NB4 (cell line): ENCODE measurements around the gene MYL4.
"Not testable (repeated sequence)": the region's sequence is repeated elsewhere in the genome, so short reads cannot be mapped to it uniquely, and the experiment has no call there.

ENCODE experiments used
- DNase-seq: peaks from one replicate; pipeline ENCODE4 v3.0.0; 2010; ENCODE audit warnings: low read depth
- H3K4me3 ChIP-seq: one replicate; pipeline ENCODE4 v1.5.1; 2011; ENCODE audit warnings: mild to moderate bottlenecking, low read depth, low read length, moderate library complexity
- CTCF ChIP-seq: IDR thresholded peaks from one replicate; pipeline ENCODE4 v1.5.1; 2012; ENCODE audit warnings: low read depth, low read length
- MAX ChIP-seq: IDR thresholded peaks from 2 replicates; pipeline ENCODE4 v1.6.1; 2011; ENCODE audit warnings: low read depth, low read length
- MYC ChIP-seq: IDR thresholded peaks from 2 replicates; pipeline ENCODE4 v1.6.1; 2011; ENCODE audit warnings: low read depth, low read length
- POLR2A ChIP-seq: IDR thresholded peaks from 2 replicates; pipeline ENCODE4 v1.6.1; 2011; ENCODE audit warnings: mild to moderate bottlenecking; ENCODE audit not compliant: insufficient read length; ENCODE audit errors: extremely low read depth

The MYL4 gene

DNA sequence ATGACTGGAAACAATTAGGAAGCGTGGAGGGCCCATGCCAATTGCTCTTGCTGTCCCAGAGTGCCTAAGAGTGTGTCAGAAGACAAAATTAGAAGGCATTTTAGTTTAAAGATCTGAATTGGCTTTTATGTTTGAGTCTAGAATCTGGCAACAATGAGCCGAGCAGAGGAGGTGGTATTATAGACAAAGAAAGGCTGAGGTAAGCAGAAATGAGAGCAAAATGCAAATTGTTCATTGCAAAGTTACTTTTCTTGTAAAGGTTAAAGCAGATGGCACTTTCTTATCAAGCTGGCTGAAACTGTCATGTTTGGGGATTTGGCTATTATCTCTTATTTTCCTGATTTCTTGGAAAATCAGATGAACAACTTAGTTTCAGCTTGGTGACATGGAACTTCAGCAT is 3.3 kb downstream of the MYL4 start:
- no peak for DNase-seq
- H3K4me3 ChIP-seq, result no peak overlapping the region
- TF ChIP-seq CTCF (no peak), MYC (no peak), MAX (no peak), POLR2A (no peak)

DNA sequence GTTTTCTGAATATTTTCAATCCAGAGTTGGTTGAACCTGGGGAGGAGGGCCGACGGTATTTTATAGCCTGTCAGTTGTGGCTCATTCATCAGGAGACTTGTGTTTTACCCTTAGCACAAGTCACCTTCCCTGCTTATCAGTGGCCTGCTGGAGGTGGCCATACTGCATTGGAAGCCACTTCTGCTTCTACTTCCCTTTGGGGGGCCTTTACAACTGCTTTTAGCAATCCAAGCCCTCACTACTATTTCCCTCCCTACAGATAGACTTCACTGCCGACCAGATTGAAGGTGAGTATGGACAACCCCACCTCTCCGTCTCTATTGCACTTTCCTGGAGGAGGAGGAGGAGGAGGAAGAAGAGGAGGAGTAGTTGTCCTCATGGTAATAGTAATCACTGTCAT is 4.4 kb downstream of the MYL4 start:
- TF ChIP-seq MAX (no peak), MYC (no peak), CTCF (no peak), POLR2A (no peak)
- no peak for DNase-seq

GRCh38 chr17:47214931-47215330 is 5.8 kb downstream of the MYL4 start:
- no peak overlapping the region for H3K4me3 ChIP-seq
- no peak for DNase-seq
- TF ChIP-seq POLR2A (no peak), MYC (no peak), MAX (no peak), CTCF (no peak)

More for the DNA sequence above, 4.4 kb downstream of the MYL4 start:
- H3K4me3 ChIP-seq, result no peak overlapping the region

GRCh38 chr17:47216821-47217220 is 7.7 kb downstream of the MYL4 start:
- DNase-seq, H3K4me3 ChIP-seq: not testable (repeated sequence)

DNA sequence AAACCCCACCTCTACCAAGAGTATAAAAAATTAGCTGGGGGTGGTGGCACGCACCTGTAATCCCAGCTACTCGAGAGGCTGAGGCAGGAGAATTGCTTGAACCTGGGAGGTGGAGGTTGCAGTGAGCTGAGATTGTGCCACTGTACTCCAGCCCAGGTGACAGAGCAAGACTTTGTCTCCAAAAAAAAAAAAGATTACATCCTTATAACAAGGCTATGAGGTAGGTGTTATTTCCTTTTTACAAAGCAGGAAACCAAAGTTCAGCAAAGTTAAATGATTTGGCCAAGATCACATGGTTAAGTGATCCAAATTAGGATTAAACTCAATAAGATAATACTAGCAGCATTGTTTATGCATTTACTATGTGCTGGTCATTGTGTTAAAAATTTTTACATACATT is 8.1 kb downstream of the MYL4 start:
- DNase-seq, H3K4me3 ChIP-seq: not testable (repeated sequence)

GRCh38 chr17:47218896-47219430 is 9.8 kb downstream of the MYL4 start:
- TF ChIP-seq POLR2A (no peak), MAX (no peak)
- no peak overlapping the region for H3K4me3 ChIP-seq
- DNase-seq, result no peak

GRCh38 chr17:47219621-47220475 is 10.7 kb downstream of the MYL4 start:
- H3K4me3 ChIP-seq, result no peak overlapping the region
- no peak for TF ChIP-seq MYC
- no peak for TF ChIP-seq POLR2A
- no peak for TF ChIP-seq MAX
- no peak for TF ChIP-seq CTCF
- no peak for DNase-seq
